Effector memory CD4-positive, alpha-beta T cell (primary cell): ENCODE data around the gene TRIM52.
"Not testable (repeated sequence)": the region's sequence is repeated elsewhere in the genome, so short reads cannot be mapped to it uniquely, and the experiment has no call there.

ENCODE experiments used
- DNase-seq, 3 donors: peaks; one replicate each; pipeline ENCODE4 v3.0.0-alpha.2; 2020
- H3K27ac ChIP-seq: 2 replicates; pipeline ENCODE4 v1.7.0; 2013; ENCODE audit warnings: mild to moderate bottlenecking, low read length, moderate library complexity; ENCODE audit not compliant: insufficient read depth, poor library complexity, severe bottlenecking
- H3K27me3 ChIP-seq: replicated peaks from 2 replicates; pipeline ENCODE4 v1.7.0; 2013; ENCODE audit warnings: mild to moderate bottlenecking, low read length; ENCODE audit not compliant: insufficient read depth, control insufficient read depth, poor library complexity, severe bottlenecking
- H3K36me3 ChIP-seq: 2 replicates; pipeline ENCODE4 v1.7.0; 2013; ENCODE audit warnings: mild to moderate bottlenecking, low read length, moderate library complexity; ENCODE audit not compliant: control insufficient read depth, insufficient read depth
- H3K4me1 ChIP-seq: 2 replicates; pipeline ENCODE4 v1.7.0; 2013; ENCODE audit warnings: low read length, mild to moderate bottlenecking; ENCODE audit not compliant: control insufficient read depth, insufficient read depth, poor library complexity, severe bottlenecking
- H3K4me3 ChIP-seq: 2 replicates; pipeline ENCODE4 v1.7.0; 2013; ENCODE audit warnings: low read length, low read depth, mild to moderate bottlenecking; ENCODE audit not compliant: insufficient read depth, poor library complexity, severe bottlenecking
- H3K9me3 ChIP-seq: 2 replicates; pipeline ENCODE4 v1.7.0; 2013; ENCODE audit warnings: mild to moderate bottlenecking, low read length, moderate library complexity; ENCODE audit not compliant: control insufficient read depth

The TRIM52 gene

GRCh38 chr5:181280251-181280762, 19.4 kb upstream of the TRIM52 start:
- no peaks in the 10 kb centered on the region for H3K36me3 ChIP-seq
- no peaks in the 10 kb centered on the region for H3K4me1 ChIP-seq
- H3K4me3 ChIP-seq: no peak overlapping the region
- H3K27me3 ChIP-seq: no peaks in the 10 kb centered on the region
- no peak overlapping the region for H3K27ac ChIP-seq
- H3K9me3 ChIP-seq: no peaks in the 10 kb centered on the region
- no peak for DNase-seq

- H3K4me1 ChIP-seq, H3K36me3 ChIP-seq, H3K27me3 ChIP-seq, DNase-seq, H3K4me3 ChIP-seq, H3K9me3 ChIP-seq, H3K27ac ChIP-seq: not testable (repeated sequence)
These were observed 12.4 kb upstream of the TRIM52 start for GRCh38 chr5:181273433-181273744.

- no peaks in the 10 kb centered on the region for H3K27me3 ChIP-seq
- H3K4me3 ChIP-seq: no peak overlapping the region
- no peak for DNase-seq
- no peaks in the 10 kb centered on the region for H3K9me3 ChIP-seq
- no peak overlapping the region for H3K27ac ChIP-seq
- no peaks in the 10 kb centered on the region for H3K36me3 ChIP-seq
- no peaks in the 10 kb centered on the region for H3K4me1 ChIP-seq
These were observed 10.1 kb upstream of the TRIM52 start for GRCh38 chr5:181271081-181271480.

GRCh38 chr5:181267907-181268306, 7.0 kb upstream of the TRIM52 start:
- H3K27ac ChIP-seq, H3K9me3 ChIP-seq, H3K4me1 ChIP-seq, H3K4me3 ChIP-seq, H3K36me3 ChIP-seq, H3K27me3 ChIP-seq, DNase-seq: not testable (repeated sequence)

GRCh38 chr5:181267291-181267904, 6.5 kb upstream of the TRIM52 start:
- H3K36me3 ChIP-seq, DNase-seq, H3K27me3 ChIP-seq, H3K4me3 ChIP-seq, H3K4me1 ChIP-seq, H3K9me3 ChIP-seq, H3K27ac ChIP-seq: not testable (repeated sequence)

- no peak overlapping the region for H3K27ac ChIP-seq
- peaks cover 2% of the 10 kb centered on the region for H3K4me1 ChIP-seq
- H3K4me3 ChIP-seq: no peak overlapping the region
- H3K27me3 ChIP-seq: no peaks in the 10 kb centered on the region
- peaks cover 9% of the 10 kb centered on the region for H3K36me3 ChIP-seq
- no peaks in the 10 kb centered on the region for H3K9me3 ChIP-seq
- no peak for DNase-seq
These were observed 4.2 kb upstream of the TRIM52 start for GRCh38 chr5:181265092-181265671.

- Histone ChIP-seq H3K9me3 (no peaks in the 10 kb centered on the region), H3K27me3 (no peaks in the 10 kb centered on the region), H3K36me3 (peaks cover 9% of the 10 kb centered on the region), H3K4me3 (no peak overlapping the region), H3K27ac (no peak overlapping the region), H3K4me1 (peaks cover 17% of the 10 kb centered on the region)
- DNase-seq: no peak
These were observed 2.7 kb upstream of the TRIM52 start for GRCh38 chr5:181263633-181264032.

- Histone ChIP-seq H3K27ac (peak overlapping the region; percentile 99), H3K4me1 (peaks cover 33% of the 10 kb centered on the region), H3K36me3 (peaks cover 9% of the 10 kb centered on the region), H3K4me3 (peak overlapping the region; percentile 99), H3K9me3 (no peaks in the 10 kb centered on the region), H3K27me3 (no peaks in the 10 kb centered on the region)
- peak in 2 of 3 donors; percentile 69 to 74 for DNase-seq
These were observed 542 bp upstream of the TRIM52 start for GRCh38 chr5:181261320-181262049.

- Histone ChIP-seq H3K27me3 (no peaks in the 10 kb centered on the region), H3K4me3 (peak overlapping the region; percentile 99), H3K9me3 (no peaks in the 10 kb centered on the region), H3K27ac (peak overlapping the region; percentile 99), H3K4me1 (peaks cover 33% of the 10 kb centered on the region), H3K36me3 (peaks cover 17% of the 10 kb centered on the region)
- no peak for DNase-seq
These were observed 796 bp downstream of the TRIM52 start for GRCh38 chr5:181259974-181260719.

- peak overlapping the region; percentile 99 for H3K27ac ChIP-seq
- peak overlapping the region; percentile 99 for H3K4me3 ChIP-seq
- H3K4me1 ChIP-seq: peaks cover 33% of the 10 kb centered on the region
- DNase-seq: no peak
- H3K27me3 ChIP-seq: no peaks in the 10 kb centered on the region
- H3K36me3 ChIP-seq: peaks cover 22% of the 10 kb centered on the region
- no peaks in the 10 kb centered on the region for H3K9me3 ChIP-seq
These were observed 1.7 kb downstream of the TRIM52 start for GRCh38 chr5:181259283-181259682.
